Activated CD4-positive, alpha-beta T cell treated with anti-CD3 and anti-CD28 coated beads for 48 hours (primary cell): ENCODE data around the gene NUDT4.
"Not testable (repeated sequence)": the region's sequence is repeated elsewhere in the genome, so short reads cannot be mapped to it uniquely, and the experiment has no call there.

ENCODE experiments used
- DNase-seq: peaks from one replicate; pipeline ENCODE4 v3.0.0-alpha.2; 2020

NUDT4 gene

GRCh38 chr12:93429852-93430251 lies 52.1 kb downstream of the NUDT4 start:
- no peak for DNase-seq

- no peak for DNase-seq
Measured at GRCh38 chr12:93430280-93430679, 52.6 kb downstream of the NUDT4 start.

GRCh38 chr12:93432031-93432430 lies 54.3 kb downstream of the NUDT4 start:
- not testable (repeated sequence) for DNase-seq

GRCh38 chr12:93434256-93434865 lies 56.6 kb downstream of the NUDT4 start:
- DNase-seq, result no peak

- no peak for DNase-seq
Measured at GRCh38 chr12:93438266-93439050, 60.7 kb downstream of the NUDT4 start.

GRCh38 chr12:93440043-93440835 lies 62.5 kb downstream of the NUDT4 start:
- DNase-seq, result no peak

- peak; percentile 47 for DNase-seq
Measured at GRCh38 chr12:93441081-93441616, 63.4 kb downstream of the NUDT4 start.

- DNase-seq, result peak; percentile 97
Measured at GRCh38 chr12:93441617-93442410, 64.1 kb downstream of the NUDT4 start, which contains the start of gene UBE2N. UBE2N (minus strand) TSS chr12:93441947; CDS start chr12:93441884, 63 bp downstream.

- DNase-seq, result no peak
Measured at GRCh38 chr12:93442411-93443340, 65.0 kb downstream of the NUDT4 start.

- no peak for DNase-seq
Measured at GRCh38 chr12:93443576-93443975, 65.9 kb downstream of the NUDT4 start.

GRCh38 chr12:93447555-93448290 lies 70.0 kb downstream of the NUDT4 start:
- DNase-seq, result peak; percentile 27

GRCh38 chr12:93448796-93449195 lies 71.1 kb downstream of the NUDT4 start:
- DNase-seq, result no peak

- DNase-seq, result no peak
Measured at GRCh38 chr12:93449277-93449676, 71.6 kb downstream of the NUDT4 start.

- DNase-seq, result no peak
Measured at GRCh38 chr12:93451423-93452158, 73.9 kb downstream of the NUDT4 start.

GRCh38 chr12:93453633-93454032 lies 75.9 kb downstream of the NUDT4 start:
- no peak for DNase-seq

- no peak for DNase-seq
Measured at GRCh38 chr12:93456077-93456476, 78.4 kb downstream of the NUDT4 start.
